COR-L47 (cell line): ENCODE measurements around the gene MYBPC3.
"Not testable (repeated sequence)": the region's sequence is repeated elsewhere in the genome, so short reads cannot be mapped to it uniquely, and the experiment has no call there.

Experiments used
- DNase-seq: peaks from one replicate; lab custom pipeline; 2025; lab: John Stamatoyannopoulos, UW

Gene MYBPC3

DNA sequence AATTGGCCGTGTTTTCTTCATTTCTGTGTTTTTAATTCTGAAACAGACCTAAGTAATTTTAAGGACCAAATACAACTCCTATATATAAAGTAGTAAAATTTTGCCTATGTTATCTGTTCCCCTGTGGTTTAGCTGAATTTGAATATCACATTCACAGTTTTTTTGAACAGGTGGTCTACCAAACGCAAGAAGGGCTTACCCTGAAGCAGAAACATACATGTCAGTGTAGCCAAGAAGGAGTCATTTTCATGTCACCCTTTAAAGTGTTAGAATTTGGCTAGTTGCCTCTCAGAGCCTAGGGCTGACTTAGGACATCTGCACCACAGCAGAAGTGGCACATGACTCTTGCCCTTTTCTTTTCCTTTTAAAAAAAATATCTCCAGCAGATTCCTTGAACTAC, 34.3 kb downstream of the MYBPC3 start:
- DNase-seq: no peak

DNA sequence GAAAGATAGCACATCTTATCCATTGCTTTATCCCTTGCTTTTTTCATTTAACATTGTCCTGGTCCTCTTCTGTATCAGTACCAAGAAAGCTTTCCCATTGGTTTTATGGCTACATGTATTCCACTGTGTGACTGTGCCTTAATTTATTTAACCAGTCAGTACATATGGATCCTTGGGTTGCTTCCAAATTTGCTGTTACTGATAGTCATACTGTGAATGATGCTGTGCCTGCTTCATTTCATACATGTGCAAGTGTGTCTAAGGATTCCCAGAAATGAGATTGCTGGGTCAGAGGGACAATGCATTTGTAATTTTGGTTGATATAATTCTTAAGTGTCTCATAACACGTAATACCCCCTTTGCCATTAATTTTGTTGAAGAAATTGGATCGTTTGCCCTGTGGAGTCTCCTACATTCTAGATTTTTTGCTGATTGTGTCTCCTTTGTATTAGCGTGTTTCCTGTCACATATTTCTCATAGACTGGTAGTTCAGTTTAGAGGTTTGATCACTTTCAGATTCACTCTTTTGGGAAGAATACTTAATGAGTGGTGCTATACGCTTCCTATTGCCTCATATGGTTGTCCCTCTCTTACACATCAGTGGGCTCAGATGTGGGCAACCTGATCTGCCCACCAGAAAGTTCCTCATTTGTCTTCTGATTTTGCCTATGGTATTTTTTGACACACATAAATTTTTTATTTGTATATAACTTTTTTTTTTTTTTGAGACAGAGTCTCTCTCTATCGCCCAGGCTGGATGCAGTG, 35.3 kb downstream of the MYBPC3 start:
- no peak for DNase-seq

DNA sequence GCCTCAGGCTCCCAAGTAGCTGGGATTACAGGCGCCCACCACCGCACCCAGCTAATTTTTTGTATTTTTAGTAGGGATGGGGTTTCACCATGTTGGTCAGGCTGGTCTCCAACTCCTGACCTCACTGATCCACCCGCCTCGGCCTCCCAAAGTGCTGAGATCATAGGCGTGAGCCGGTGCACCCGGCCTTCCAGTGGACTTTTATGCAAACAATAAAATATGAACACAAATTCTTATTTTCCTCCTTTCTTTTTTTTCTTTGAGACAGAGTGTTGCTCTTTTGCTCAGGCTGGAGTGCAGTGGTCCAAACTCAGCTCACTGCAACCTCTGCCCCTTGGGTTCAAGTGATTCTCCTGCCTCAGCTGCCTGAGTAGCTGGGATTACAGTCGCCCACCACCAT, 36.0 kb downstream of the MYBPC3 start:
- DNase-seq: not testable (repeated sequence)

DNA sequence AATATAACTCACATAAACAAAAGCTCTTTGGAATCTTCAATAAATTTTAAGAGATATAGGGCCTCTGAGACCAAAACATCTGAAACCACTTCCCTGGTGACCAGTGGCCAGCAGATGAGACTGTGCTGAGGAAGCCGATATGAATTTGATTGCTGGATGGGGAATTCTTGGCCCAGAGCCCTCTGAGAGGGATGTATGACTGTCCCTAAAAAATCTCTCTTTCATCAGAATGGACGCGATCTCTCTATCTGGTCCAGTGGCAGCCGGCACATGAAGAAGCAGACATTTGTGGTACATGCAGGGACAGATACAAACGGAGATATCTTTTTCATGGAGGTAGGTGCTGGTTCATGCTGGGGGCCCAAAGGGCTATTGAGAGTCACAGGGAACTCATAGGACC, 37.5 kb downstream of the MYBPC3 start:
- DNase-seq: no peak

DNA sequence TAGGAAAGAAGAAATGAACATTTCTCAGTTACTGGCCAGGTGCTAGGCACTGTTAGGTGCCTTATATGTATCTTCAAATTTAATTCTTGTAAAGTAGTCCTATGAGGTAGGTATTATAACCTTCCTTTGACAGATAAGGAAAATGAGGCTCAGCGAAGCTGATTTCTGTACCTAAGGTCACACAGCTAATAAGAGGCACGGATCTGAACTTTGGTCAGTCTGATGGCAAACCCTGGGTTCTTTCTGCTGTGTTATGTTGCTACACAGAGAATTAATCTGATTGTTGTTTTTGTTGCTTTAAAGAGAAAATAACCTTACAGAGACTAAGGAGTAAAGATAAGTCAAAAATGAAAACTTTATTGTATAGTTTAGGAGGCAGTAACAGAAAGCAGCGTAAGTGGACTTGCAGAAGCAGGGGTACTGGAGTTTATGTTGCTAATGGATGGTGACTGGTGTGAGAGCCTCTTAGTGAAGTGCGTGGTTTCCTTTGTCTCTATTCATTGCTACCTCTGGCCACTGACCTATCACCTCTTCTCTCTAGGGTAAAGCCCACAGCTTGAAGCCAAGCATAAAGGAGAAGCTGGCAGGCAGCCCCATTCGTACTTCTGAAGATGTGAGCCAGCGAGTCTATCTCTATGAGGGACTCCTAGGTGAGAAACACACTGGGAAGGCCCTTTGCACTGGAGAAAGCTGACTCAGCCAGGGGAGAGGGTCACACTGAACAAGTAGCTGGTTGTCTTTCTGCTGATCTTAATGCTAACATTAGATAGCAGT, 44.3 kb downstream of the MYBPC3 start:
- DNase-seq: no peak

DNA sequence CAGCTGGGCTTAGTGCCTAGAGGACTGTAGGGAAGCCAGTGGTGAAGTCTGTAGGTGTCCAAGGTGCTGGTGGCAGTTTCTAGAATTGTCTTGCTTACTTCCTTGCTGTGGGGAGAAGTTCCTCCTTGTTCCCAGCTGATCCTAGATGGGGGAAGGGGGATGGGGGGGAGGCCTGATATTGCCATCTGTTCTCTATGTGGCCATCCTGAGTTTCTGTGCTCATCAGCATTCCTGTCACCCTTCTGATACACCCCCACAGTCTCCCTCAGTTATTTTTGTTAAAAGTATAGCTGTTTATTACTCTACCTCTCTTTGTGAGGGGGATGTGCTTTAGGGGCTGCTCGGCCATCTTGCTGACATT, 46.0 kb downstream of the MYBPC3 start:
- no peak for DNase-seq

DNA sequence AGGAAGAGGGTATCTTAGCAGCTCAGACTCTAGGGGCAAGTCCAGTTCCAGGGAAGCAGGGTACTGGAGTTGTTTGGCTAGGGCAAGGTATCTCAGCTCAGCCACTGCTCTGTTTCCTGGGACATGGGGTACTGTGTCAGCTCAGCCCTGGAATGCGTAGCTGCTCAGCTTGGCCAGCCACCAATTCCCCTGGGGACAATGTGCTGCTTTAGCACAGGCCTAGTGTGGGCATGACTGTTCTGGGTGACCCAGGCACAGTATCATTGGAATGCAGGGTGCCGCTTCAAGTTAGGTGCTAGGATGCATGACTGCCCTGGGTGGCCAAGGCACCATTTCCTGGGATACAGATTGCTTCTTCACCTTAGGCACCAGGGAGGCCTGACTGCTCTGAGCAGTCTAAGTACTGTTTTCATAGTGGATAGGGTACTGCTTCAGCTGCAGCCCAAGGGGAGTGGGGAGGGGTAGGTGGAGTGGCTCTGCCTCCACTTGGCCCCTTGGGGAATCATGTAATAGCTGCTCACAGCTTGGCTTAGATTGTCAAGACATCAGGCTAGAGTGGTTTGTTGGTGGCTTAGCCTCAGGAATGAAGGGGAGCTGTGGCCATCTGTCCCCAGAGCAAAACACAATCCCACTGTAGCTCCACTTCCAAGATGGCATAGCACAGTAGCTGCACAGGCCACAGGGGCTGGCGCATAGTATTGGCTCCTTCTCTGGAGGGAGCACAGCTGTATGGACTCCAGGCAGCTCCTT, 46.6 kb downstream of the MYBPC3 start:
- no peak for DNase-seq

DNA sequence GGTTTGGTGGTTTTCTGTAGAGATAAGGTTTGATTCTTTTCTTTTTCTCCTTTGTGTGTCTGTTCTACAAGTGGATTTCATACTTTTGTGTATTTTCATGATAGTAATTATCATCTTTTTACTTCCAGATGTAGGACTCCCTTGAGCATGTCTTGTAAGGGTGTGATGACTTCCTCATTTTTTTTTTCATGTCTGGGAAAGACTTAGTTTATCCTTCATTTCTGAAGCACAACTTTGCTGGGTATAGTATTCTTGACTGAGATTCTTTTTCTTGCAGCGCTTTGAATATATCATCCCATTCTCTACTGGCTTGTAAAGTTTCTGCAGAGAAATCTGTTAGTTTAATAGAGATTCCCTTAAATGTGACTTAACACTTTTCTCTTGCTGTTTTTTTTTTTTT, 49.6 kb downstream of the MYBPC3 start:
- no peak for DNase-seq

DNA sequence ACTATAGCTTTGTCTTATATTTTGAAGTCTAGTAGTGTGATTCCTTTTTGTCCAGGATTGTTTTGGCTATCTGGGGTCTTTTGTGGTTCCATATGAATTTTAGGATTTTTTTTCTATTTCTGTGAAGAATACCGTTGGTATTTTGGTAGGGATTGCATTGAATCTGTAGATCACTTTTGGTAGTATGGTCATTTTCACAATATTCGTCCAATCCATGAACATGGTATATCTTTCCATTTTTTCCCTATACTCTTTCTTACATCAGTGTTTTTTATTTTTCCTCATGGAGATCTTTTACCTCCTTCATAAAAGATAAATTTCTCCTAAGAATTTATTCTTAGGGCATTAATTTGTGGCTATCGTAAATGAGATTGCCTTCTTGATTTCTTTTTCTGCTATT, 53.4 kb downstream of the MYBPC3 start:
- no peak for DNase-seq

DNA sequence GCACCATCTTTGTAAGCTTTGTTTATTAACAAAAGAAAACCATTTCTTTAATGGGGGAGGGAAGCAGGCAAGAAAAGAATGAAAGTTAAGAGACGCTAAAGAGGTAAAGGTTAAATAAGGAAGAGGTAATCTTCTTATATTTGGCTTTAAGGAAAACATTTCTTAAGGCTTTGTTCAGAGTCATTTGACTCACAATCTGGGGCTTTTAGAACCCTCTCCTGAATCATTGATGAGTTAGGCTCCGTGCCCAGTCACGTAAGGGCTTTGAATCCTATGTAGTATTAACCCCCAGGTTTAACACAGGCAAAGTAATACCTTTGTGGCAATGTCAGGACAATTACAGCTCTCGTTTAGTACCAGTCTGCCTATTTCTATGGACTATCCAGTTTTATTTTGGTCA, 56.5 kb downstream of the MYBPC3 start:
- DNase-seq: no peak

DNA sequence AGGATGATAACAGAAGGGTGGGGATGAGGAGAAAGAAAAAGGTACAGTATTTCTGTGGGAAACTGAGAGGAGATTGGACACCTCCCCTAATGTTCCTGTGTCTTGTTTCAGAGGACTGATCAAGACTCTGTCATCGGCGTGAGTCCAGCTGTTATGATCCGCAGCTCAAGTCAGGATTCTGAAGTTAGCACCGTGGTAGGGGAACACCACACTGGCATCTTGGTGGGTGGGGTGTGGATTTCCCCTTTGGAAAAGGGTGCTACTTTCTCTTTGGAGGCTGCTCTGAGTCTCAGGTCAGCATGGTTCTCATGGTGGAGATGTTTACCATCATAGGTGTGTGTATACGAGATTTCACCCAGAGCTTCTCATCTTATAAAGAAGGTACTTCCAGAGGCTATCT, 57.1 kb downstream of the MYBPC3 start:
- DNase-seq: no peak

DNA sequence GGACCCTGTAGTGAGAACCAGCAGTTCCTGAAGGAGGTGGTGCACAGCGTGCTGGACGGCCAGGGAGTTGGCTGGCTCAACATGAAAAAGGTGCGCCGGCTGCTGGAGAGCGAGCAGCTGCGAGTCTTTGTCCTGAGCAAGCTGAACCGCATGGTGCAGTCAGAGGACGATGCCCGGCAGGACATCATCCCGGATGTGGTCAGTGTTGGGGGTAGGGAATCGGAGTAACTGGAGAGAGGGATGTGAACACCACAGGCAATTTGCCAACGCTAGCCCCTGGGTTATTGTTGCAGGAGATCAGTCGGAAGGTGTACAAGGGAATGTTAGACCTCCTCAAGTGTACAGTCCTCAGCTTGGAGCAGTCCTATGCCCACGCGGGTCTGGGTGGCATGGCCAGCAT, 62.6 kb downstream of the MYBPC3 start:
- DNase-seq: no peak

DNA sequence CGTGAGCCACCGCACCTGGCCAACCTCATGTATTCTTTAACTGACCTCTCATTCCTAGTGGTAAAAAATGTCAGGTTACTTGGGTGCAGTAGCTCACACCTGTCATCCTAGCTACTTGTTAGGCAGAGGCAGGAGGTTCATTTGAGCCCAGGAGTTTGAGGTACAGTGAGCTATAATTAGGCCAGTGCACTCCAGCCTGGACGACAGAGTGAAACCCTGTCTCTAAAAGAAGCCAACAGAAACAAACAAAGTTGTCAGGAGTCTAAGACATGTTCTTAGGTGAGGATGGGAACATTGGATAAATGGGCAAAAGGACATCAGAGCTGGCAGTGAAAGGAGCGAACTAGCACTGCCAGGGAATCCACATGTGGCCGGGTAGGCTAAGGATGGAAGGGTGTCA, 64.4 kb downstream of the MYBPC3 start:
- DNase-seq: no peak

DNA sequence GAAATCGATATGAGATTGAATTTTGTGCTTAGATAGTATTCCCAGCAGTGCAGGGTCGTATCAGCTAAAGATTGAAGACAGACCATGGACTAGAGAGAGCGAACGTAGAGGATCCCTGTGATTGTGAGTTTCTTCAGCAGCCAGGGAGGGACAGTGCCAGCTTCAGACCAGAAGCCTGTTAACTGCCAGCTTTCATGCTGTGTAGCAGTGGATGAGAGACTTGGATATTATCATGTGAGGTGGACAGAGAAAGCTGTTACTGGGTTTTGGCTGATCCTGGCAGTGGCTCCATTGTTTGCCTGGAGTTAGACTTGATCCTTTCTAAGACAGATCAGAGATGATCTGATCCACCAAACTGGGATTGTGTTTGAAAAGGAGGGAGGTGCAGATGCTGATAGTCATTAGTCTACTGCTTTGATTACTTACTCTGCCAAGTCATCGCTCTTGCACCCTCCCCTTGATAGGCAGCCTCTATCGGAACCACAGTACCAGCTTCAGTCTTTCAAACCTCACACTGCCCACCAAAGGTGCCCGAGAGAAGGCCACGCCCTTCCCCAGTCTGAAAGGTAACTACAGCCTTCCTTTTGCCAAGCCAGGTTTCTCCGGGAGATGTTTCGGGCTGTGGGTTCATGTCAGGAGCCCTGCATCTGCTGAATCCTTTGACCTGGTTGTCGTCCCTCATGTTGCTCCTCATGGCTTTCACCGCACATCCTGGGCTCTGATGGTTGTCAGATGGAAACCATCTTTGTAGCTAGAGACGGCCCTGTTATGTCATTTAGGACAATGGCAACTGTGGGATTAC, 66.3 kb downstream of the MYBPC3 start:
- DNase-seq: no peak

DNA sequence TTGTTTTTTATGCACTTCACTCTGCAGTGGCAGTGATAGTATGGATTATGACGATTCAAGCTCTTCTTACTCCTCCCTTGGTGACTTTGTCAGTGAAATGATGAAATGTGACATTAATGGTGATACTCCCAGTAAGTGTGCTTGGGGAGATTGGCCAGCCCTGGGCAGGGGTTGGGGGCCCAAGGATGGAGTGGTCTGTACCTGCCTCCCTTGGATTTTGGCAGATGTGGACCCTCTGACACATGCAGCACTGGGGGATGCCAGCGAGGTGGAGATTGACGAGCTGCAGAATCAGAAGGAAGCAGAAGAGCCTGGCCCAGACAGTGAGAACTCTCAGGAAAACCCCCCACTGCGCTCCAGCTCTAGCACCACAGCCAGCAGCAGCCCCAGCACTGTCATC, 68.4 kb downstream of the MYBPC3 start:
- DNase-seq: no peak

DNA sequence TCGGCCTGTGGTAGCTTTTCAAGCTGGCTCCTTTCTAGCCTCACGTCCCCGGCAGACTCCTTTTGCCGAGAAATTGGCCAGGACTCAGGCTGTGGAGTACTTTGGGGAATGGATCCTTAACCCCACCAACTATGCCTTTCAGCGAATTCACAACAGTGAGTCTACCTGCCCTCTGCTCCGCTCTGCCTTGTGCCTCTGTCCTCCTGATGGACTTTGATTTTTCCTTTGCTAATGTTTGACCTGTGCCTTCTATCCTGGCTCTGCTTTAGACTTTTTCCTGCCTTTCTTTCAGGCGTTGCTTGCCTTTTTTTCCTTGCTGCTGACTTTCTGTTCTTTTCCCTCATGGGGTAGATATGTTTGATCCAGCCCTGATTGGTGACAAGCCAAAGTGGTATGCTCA, 70.0 kb downstream of the MYBPC3 start:
- DNase-seq: no peak
